Measurements from ENCODE around the gene SLC27A3. TPM values are rescaled to one million over a fixed set of nuclear protein-coding genes. Genes with fewer than 3 reads are reported as not detected.

SLC27A3 gene
- total RNA-seq, 1 donor from 2014 or later: 105 TPM

DNA sequence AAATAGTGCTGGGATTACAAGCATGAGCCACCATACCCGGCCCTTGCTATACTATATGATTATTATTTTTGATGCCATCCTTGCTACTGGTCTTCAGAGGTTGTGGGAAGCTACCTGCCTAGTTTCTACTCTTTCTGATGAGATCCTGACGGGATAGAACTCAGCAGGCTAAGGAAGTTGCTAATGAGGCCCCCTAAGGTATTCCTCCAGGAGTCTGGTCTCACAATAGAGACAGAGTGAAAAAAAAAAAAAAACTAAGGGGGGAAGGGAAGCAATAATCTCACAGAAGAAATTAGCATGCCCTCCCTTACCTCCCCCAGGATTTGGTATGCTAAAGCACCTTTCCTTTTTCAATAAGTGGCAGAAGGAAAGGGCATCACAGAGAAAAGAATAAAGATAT lies 29.8 kb upstream of the SLC27A3 start:
- intact Hi-C loops (cut with DNase I): loop anchor here (5.0 kb wide), 1 partner anchor 68 kb away; the partner anchor contains the start of gene NPR1
- Histone ChIP-seq H3K4me1 (peaks cover 28% of the 10 kb centered on the region), H3K27me3 (no peaks in the 10 kb centered on the region), H3K36me3 (peaks cover 80% of the 10 kb centered on the region), H3K4me3 (no peak overlapping the region), H3K9me3 (no peaks in the 10 kb centered on the region), H3K27ac (no peak overlapping the region)
- DNase-seq (no peak), ATAC-seq (no peak)
- TF ChIP-seq, protein P1, sequence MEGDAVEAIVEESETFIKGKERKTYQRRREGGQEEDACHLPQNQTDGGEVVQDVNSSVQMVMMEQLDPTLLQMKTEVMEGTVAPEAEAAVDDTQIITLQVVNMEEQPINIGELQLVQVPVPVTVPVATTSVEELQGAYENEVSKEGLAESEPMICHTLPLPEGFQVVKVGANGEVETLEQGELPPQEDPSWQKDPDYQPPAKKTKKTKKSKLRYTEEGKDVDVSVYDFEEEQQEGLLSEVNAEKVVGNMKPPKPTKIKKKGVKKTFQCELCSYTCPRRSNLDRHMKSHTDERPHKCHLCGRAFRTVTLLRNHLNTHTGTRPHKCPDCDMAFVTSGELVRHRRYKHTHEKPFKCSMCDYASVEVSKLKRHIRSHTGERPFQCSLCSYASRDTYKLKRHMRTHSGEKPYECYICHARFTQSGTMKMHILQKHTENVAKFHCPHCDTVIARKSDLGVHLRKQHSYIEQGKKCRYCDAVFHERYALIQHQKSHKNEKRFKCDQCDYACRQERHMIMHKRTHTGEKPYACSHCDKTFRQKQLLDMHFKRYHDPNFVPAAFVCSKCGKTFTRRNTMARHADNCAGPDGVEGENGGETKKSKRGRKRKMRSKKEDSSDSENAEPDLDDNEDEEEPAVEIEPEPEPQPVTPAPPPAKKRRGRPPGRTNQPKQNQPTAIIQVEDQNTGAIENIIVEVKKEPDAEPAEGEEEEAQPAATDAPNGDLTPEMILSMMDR (IDR thresholded peaks at IDR 0.05): no peak

- H3K4me1 ChIP-seq: peaks cover 35% of the 10 kb centered on the region
These were observed 29.0 kb upstream of the SLC27A3 start for GRCh38 chr1:153746174-153746573.

GRCh38 chr1:153748903-153749302 lies 26.3 kb upstream of the SLC27A3 start:
- H3K27ac ChIP-seq: no peak overlapping the region
- intact Hi-C loops (cut with DNase I): loop anchor here (5.0 kb wide), 1 partner anchor 72 kb away; the partner anchor contains the start of gene NPR1
- DNase-seq (no peak), ATAC-seq (no peak)
- H3K4me1 ChIP-seq: peaks cover 39% of the 10 kb centered on the region
- no peak overlapping the region for H3K4me3 ChIP-seq
- H3K36me3 ChIP-seq: peaks cover 81% of the 10 kb centered on the region
- H3K27me3 ChIP-seq: no peaks in the 10 kb centered on the region
- TF ChIP-seq, protein P1 (IDR thresholded peaks at IDR 0.05): no peak
- no peaks in the 10 kb centered on the region for H3K9me3 ChIP-seq

More at GRCh38 chr1:153746174-153746573, 29.0 kb upstream of the SLC27A3 start:
- peaks cover 79% of the 10 kb centered on the region for H3K36me3 ChIP-seq
- no peaks in the 10 kb centered on the region for H3K9me3 ChIP-seq
- H3K27ac ChIP-seq: no peak overlapping the region
- DNase-seq (no peak), ATAC-seq (no peak)
- TF ChIP-seq, protein P1 (IDR thresholded peaks at IDR 0.05): no peak
- H3K27me3 ChIP-seq: no peaks in the 10 kb centered on the region
- no peak overlapping the region for H3K4me3 ChIP-seq
- intact Hi-C loops (cut with DNase I): loop anchor here (5.0 kb wide), 1 partner anchor 69 kb away; the partner anchor contains the start of gene NPR1

DNA sequence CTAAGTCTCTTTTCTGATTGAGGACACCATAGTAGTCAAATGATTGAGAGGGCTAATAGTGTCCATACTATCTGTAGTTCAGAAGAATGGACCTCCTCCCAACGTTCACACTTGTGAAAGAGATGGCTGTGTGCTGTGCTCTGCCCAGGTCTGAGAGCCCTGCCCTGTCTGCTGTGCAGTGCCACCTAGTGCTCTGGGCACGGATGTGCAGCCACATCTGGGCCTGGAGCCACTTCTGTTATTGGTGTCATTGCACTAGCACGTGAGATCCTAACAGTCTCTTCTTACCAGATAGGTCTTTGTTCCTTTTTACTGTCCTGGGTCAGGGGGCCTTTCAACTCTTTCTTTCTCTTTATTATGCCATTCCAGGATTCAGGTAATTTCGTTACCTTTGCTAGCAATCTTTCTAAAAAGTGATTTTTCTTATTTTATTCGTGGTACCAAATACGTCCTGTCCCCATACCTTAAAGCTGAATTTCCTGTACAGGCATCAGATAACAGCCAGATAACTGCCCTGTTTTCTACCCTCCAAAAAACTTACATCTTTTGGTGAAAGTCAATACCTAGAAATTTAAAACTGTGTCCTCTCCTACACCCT lies 25.7 kb upstream of the SLC27A3 start:
- intact Hi-C loops (cut with DNase I): loop anchor here (5.0 to 10.0 kb wide), 2 partner anchors 72 to 235 kb away; partner anchors contain the start of gene NPR1
- peaks cover 82% of the 10 kb centered on the region for H3K36me3 ChIP-seq
- peak; percentile 96 for ATAC-seq

GRCh38 chr1:153750026-153750995 lies 24.9 kb upstream of the SLC27A3 start:
- ATAC-seq: peak; percentile 81
- Histone ChIP-seq H3K36me3 (peaks cover 82% of the 10 kb centered on the region), H3K4me3 (no peak overlapping the region), H3K9me3 (no peaks in the 10 kb centered on the region), H3K27ac (peak overlapping the region; percentile 85), H3K27me3 (no peaks in the 10 kb centered on the region), H3K4me1 (peaks cover 39% of the 10 kb centered on the region)
- TF ChIP-seq, protein P1 (IDR thresholded peaks at IDR 0.05): peak; percentile 16
- no peak for DNase-seq
- intact Hi-C loops (cut with DNase I): loop anchor here (10.0 kb wide), 1 partner anchor 236 kb away; no protein-coding TSS in a partner anchor

More for the DNA sequence above, 25.7 kb upstream of the SLC27A3 start:
- peak; percentile 91 for DNase-seq
- Histone ChIP-seq H3K9me3 (no peaks in the 10 kb centered on the region), H3K27ac (peak overlapping the region; percentile 85), H3K4me1 (peaks cover 39% of the 10 kb centered on the region), H3K4me3 (no peak overlapping the region), H3K27me3 (no peaks in the 10 kb centered on the region)
- TF ChIP-seq, protein P1 (IDR thresholded peaks at IDR 0.05): peak; percentile 96

Data from upper lobe of right lung (tissue), 1 donor.